ENCODE data around the gene ROBO1. TPM values are rescaled to one million over a fixed set of nuclear protein-coding genes. Genes with fewer than 3 reads are reported as not detected.

ROBO1 gene
- total and polyA plus RNA-seq, 2 of the 13 experiments (the other 11 are each of a cell fraction or from before 2014, with no cell fraction given) = 52.2 to 71.0 TPM

- no peaks in the 10 kb centered on the region for H3K79me2 ChIP-seq (ENCODE audit: insufficient read depth, low read length)
- intact Hi-C loops (cut with micrococcal nuclease; ENCODE audit: unreplicated experiment) = no loop called here
- WGBS (ENCODE audit: low lambda C conversion rate) = 0% methylated on average over 2 of the region's 2 CpGs
- no peak overlapping the region for H3K9ac ChIP-seq (ENCODE audit: insufficient read depth, low read depth, low read length)
- H3K4me1 ChIP-seq (ENCODE audit: insufficient read depth, low read length) = no peaks in the 10 kb centered on the region
- H3K9me3 ChIP-seq (ENCODE audit: low read length) = no peaks in the 10 kb centered on the region
- ChIA-PET CTCF (ENCODE audit: low intra/inter-chr PET ratio, low total read pairs) (no interaction called here), POLR2A (no interaction called here)
- DNase-seq (ENCODE audit: low spot score) (no peak), FAIRE-seq (no peak), ATAC-seq (no peak)
- no peak overlapping the region for H2AFZ ChIP-seq (ENCODE audit: low read length)
- no peak overlapping the region for H3K27ac ChIP-seq (ENCODE audit: extremely low read length, insufficient read depth, low read length)
- H4K20me1 ChIP-seq (ENCODE audit: insufficient read depth, low read length) = no peaks in the 10 kb centered on the region
- no peaks in the 10 kb centered on the region for H3K36me3 ChIP-seq (replicated peaks in 1 of 2; ENCODE audit: control insufficient read depth in 1 of 2, insufficient read depth in 2 of 2, low read length in 2 of 2)
- TF ChIP-seq, protein P1, sequence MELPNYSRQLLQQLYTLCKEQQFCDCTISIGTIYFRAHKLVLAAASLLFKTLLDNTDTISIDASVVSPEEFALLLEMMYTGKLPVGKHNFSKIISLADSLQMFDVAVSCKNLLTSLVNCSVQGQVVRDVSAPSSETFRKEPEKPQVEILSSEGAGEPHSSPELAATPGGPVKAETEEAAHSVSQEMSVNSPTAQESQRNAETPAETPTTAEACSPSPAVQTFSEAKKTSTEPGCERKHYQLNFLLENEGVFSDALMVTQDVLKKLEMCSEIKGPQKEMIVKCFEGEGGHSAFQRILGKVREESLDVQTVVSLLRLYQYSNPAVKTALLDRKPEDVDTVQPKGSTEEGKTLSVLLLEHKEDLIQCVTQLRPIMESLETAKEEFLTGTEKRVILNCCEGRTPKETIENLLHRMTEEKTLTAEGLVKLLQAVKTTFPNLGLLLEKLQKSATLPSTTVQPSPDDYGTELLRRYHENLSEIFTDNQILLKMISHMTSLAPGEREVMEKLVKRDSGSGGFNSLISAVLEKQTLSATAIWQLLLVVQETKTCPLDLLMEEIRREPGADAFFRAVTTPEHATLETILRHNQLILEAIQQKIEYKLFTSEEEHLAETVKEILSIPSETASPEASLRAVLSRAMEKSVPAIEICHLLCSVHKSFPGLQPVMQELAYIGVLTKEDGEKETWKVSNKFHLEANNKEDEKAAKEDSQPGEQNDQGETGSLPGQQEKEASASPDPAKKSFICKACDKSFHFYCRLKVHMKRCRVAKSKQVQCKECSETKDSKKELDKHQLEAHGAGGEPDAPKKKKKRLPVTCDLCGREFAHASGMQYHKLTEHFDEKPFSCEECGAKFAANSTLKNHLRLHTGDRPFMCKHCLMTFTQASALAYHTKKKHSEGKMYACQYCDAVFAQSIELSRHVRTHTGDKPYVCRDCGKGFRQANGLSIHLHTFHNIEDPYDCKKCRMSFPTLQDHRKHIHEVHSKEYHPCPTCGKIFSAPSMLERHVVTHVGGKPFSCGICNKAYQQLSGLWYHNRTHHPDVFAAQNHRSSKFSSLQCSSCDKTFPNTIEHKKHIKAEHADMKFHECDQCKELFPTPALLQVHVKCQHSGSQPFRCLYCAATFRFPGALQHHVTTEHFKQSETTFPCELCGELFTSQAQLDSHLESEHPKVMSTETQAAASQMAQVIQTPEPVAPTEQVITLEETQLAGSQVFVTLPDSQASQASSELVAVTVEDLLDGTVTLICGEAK (IDR thresholded peaks at IDR 0.05) = no peak
- TF ChIP-seq, protein P1 (CRISPR knock-in tag; IDR thresholded peaks at IDR 0.05) = no peak
- TF ChIP-seq SOX5 (CRISPR knock-in tag; IDR thresholded peaks at IDR 0.05; ENCODE audit: borderline replicate concordance) (no peak), SOX13 (IDR thresholded peaks at IDR 0.05) (no peak), SOX13 (CRISPR knock-in tag; conservative IDR thresholded peaks at IDR 0.05 in 1 of 2, IDR thresholded peaks at IDR 0.05 in 1 of 2) (no peak), SMAD1 (CRISPR knock-in tag; IDR thresholded peaks at IDR 0.05; ENCODE audit: borderline replicate concordance, low read depth) (no peak), ZNF747 (CRISPR knock-in tag; IDR thresholded peaks at IDR 0.05; ENCODE audit: borderline replicate concordance) (no peak), REXO4 (CRISPR knock-in tag; IDR thresholded peaks at IDR 0.05; ENCODE audit: borderline replicate concordance) (no peak), NFATC3 (CRISPR knock-in tag; IDR thresholded peaks at IDR 0.05) (no peak), AHR (CRISPR knock-in tag; IDR thresholded peaks at IDR 0.05) (no peak), ZNF101 (CRISPR knock-in tag; IDR thresholded peaks at IDR 0.05; ENCODE audit: borderline replicate concordance, low read depth) (no peak)
- no peak overlapping the region for H3K4me2 ChIP-seq (ENCODE audit: low read depth, low read length)
- in situ Hi-C loops (cut with HindIII; ENCODE audit: extremely low pct_ligation_motif_present, low pct_unique_long_range_greater_than_20kb) = no loop called here
- H3K4me3 ChIP-seq (replicated peaks in 1 of 3; ENCODE audit: insufficient read depth in 1 of 3, low read depth in 2 of 3, low read length in 3 of 3) = no peak overlapping the region
- BruUV-seq (replicated peaks) = no TSS peak
- no peaks in the 10 kb centered on the region for H3K27me3 ChIP-seq (ENCODE audit: control insufficient read depth in 1 of 2, insufficient read depth in 2 of 2, low read length in 2 of 2)
Observed at GRCh38 chr3:79396595-79396994, 371.2 kb downstream of the ROBO1 start.
